Right cardiac atrium (tissue), 5 donors: ENCODE data around the gene ADORA2B. TPM values are rescaled to one million over a fixed set of nuclear protein-coding genes. Genes with fewer than 3 reads are reported as not detected.
"Not testable (repeated sequence)": the region's sequence is repeated elsewhere in the genome, so short reads cannot be mapped to it uniquely, and the experiment has no call there.

Source experiments
- ATAC-seq, 2 donors: fragments of 200-7000 bp; cut with Tn5 transposase; one replicate each; pipeline versions ENCODE4 v1.8.0 to v1.9.1; 2020; ENCODE audit warnings: moderate library complexity in 2 of 2, mild to moderate bottlenecking in 1 of 2
- DNase-seq, 3 donors: peaks; one replicate each; pipeline ENCODE4 v3.0.0-alpha.2; 2020
- H3K27ac ChIP-seq: one replicate; pipeline ENCODE4 v1.5.1; 2013; ENCODE audit warnings: mild to moderate bottlenecking, low read length, control low read depth, moderate library complexity
- H3K27me3 ChIP-seq: one replicate; pipeline ENCODE4 v1.6.1; 2013; ENCODE audit not compliant: control insufficient read depth, insufficient read depth
- H3K4me1 ChIP-seq: one replicate; pipeline ENCODE4 v1.6.1; 2013; ENCODE audit warnings: low read length; ENCODE audit not compliant: control insufficient read depth, insufficient read depth
- H3K4me3 ChIP-seq: one replicate; pipeline ENCODE4 v1.5.1; 2013; ENCODE audit warnings: low read length, control low read depth
- H3K9me3 ChIP-seq: one replicate; pipeline ENCODE4 v1.6.1; 2013; ENCODE audit warnings: low read length; ENCODE audit not compliant: control insufficient read depth
- WGBS: extraction: QIAGEN DNeasy Blood & Tissue Kit; methylation state at CpG from one replicate; pipeline ENCODE4 v1.1.7; 2013; 5-methylcytosine and 5-hydroxymethylcytosine counted together
- intact Hi-C, 4 donors: fragments of 100-400 bp; cut with DNase I; formaldehyde crosslinking; loops; one replicate each; pipeline versions ENCODE4 v1.11.0 to v1.14.0; 2022 to 2023
- long read RNA-seq, 4 donors: library from polyadenylated mRNA; unstranded; transcript quantifications; one replicate each; pipeline ENCODE4 v2.0.0, GENCODE V29; 2020 to 2021
- polyA plus RNA-seq: library from polyadenylated mRNA; stranded (reverse); fragments of 200-250 nt; gene quantifications from one replicate; pipeline ENCODE4 v1.2.3, GENCODE V29; 2013
- total RNA-seq, 4 donors: library from RNA; stranded (reverse); fragmentation: NEBNext Ultra II Directional; extraction: Animal tissue kit (Norgen Biotek cat#: 25700); gene quantifications; one replicate each; pipeline ENCODE4 v1.2.1, GENCODE V29; 2021
- donor health status: healthy with polysubstance abuse.
- donor health status: DM: no; HTN: yes; CAD: no.
- donor health status: DM: no; HTN: no; CAD: no.
- donor health status: DM: no; HTN: yes; CAD: no; lungs with severe emphysema.
- donor health status: DM: yes; HTN: yes; CAD: no.

The ADORA2B gene
- total RNA-seq (under 1 TPM; 0.28 to 0.64 (median 0.42) TPM), polyA plus RNA-seq (0.38 TPM)
- long read RNA-seq, donor 1, partial matches to known transcripts: 0 of 3 reads
- long read RNA-seq, donor 1, other reads (novel, unspliced or antisense): 0 of 3 reads
- long read RNA-seq, donor 2, partial matches to known transcripts: 0 of 1 reads
- long read RNA-seq, donor 2, other reads (novel, unspliced or antisense): 0 of 1 reads
- long read RNA-seq, donor 3, transcript ADORA2B-202 (1 exons, 1,875 nt): major isoform, 8 of 8 reads
- long read RNA-seq, donor 3, partial matches to known transcripts: 0 of 8 reads
- long read RNA-seq, donor 3, other reads (novel, unspliced or antisense): 0 of 8 reads
- long read RNA-seq, donor 4, partial matches to known transcripts: 0 of 1 reads
- long read RNA-seq, donor 4, other reads (novel, unspliced or antisense): 0 of 1 reads

GRCh38 chr17:15944759-15945526 is at the start of gene ADORA2B:
ADORA2B (plus strand) TSS chr17:15945130; CDS start chr17:15945249, 119 bp downstream.
- intact Hi-C loops: loop anchor here in 2 of 4 donors (10.0 kb wide), 1 partner anchor 50 kb away; the partner anchor contains the start of genes TTC19 (in 2 of the 2) and ZSWIM7 (in 2 of the 2)
- no peak within 1 kb of the TSS for H3K27ac ChIP-seq
- WGBS: under 1% methylated on average over 88 of the region's 88 CpGs
- ATAC-seq (peak; percentile 82 to 87), DNase-seq (peak; percentile 64 to 86 (median 86))
- peaks cover 3% of the 10 kb centered on the region for H3K4me1 ChIP-seq
- peak within 1 kb of the TSS; percentile 47 for H3K4me3 ChIP-seq
- H3K9me3 ChIP-seq: no peaks in the 10 kb centered on the region
- no peaks in the 10 kb centered on the region for H3K27me3 ChIP-seq

DNA sequence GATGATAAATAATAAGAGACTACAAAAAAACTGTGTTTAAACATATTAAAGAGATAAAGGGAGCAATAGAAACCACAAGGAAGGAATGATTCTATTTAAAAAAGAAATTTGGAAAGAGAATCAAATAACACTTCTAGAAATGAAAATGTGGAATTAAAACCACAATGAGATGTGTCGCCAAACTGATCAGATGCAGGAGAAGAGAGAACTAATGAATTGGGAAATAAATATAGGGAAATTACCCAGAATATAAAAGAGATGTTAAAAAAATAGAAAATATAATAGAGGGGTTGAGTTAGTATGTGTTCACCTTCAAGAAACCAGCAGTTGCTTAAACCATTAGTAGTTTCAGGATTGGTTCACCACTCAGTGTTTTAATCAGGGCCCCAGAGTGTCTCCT is 48.7 kb upstream of the ADORA2B start:
- 93% methylated on average over 1 of the region's 1 CpG for WGBS

DNA sequence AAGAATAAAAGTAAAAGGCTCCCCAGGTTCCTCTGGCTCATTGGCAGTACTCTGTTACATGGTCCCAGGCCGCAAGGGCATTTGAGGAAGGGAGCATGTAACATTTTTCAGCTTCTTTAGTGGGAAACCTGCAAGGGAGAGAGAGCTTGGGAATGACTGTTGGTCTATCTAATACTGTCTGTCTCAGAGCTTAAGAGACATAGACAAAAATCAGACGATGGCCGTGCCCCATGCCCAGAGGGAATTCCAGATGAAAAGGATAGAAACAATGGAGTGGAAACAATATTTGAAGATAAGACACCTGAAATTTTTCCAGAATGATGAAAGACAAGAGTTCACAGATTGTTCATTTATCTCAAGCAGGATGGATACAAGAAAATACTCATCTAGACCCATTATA is 48.1 kb upstream of the ADORA2B start:
- Histone ChIP-seq H3K27ac (no peak overlapping the region), H3K4me3 (no peak overlapping the region), H3K4me1 (peaks cover 2% of the 10 kb centered on the region), H3K9me3 (no peaks in the 10 kb centered on the region), H3K27me3 (no peaks in the 10 kb centered on the region)
- intact Hi-C loops: no loop called here
- no peak for DNase-seq
- 91% methylated on average over 3 of the region's 3 CpGs for WGBS
- ATAC-seq: no peak

More for the DNA sequence above, 48.7 kb upstream of the ADORA2B start:
- Histone ChIP-seq H3K4me3 (no peak overlapping the region), H3K27me3 (no peaks in the 10 kb centered on the region), H3K27ac (no peak overlapping the region), H3K4me1 (peaks cover 2% of the 10 kb centered on the region), H3K9me3 (no peaks in the 10 kb centered on the region)
- DNase-seq (no peak), ATAC-seq (no peak)
- intact Hi-C loops: no loop called here

DNA sequence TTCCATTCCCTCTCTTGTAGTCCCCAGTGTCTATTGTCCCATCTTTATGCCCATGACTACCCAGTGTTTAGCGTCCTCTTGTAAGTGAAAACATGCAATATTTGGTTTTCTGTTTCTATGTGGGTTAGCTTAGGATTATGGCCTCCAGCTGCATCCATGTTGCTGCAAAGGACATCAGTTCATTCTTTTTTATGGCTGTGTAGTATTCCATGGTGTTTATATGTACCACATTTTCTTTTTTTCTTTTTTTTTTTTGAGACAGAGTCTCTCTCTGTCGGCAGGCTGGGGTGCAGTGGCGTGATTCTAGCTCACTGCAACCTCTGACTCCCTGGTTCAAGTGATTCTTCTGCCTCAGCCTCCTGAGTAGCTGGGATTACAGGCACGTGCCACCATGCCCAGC is 45.3 kb upstream of the ADORA2B start:
- intact Hi-C loops, H3K4me1 ChIP-seq, DNase-seq, H3K9me3 ChIP-seq, H3K27me3 ChIP-seq, H3K27ac ChIP-seq, ATAC-seq, H3K4me3 ChIP-seq: not testable (repeated sequence)
- 96% methylated on average over 4 of the region's 4 CpGs for WGBS

DNA sequence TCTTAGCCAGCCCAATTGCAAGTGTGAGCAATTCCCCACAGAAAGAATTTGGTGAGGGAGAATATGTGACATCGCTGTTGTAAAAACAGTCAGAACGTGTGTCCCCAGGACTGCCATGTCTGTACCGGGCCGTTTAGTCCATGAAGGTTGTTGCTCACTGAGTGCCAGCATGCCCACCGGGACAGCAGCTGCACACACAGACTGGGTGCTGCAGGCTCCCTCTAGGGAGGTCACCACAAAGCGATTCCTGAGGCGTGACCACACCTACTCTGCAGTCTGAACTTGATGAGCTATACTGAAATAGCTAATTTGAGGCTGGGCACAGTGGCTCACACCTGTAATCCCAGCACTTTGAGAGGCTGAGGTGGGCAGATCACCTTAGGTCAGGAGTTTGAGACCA is 44.1 kb upstream of the ADORA2B start:
- intact Hi-C loops: no loop called here
- Histone ChIP-seq H3K27ac (no peak overlapping the region), H3K4me1 (no peaks in the 10 kb centered on the region), H3K4me3 (no peak overlapping the region), H3K9me3 (no peaks in the 10 kb centered on the region), H3K27me3 (no peaks in the 10 kb centered on the region)
- WGBS: 85% methylated on average over 7 of the region's 7 CpGs
- ATAC-seq (no peak), DNase-seq (no peak)

- intact Hi-C loops, H3K27ac ChIP-seq, H3K4me1 ChIP-seq, H3K4me3 ChIP-seq, H3K9me3 ChIP-seq, H3K27me3 ChIP-seq, DNase-seq, ATAC-seq: not testable (repeated sequence)
- WGBS: 93% methylated on average over 8 of the region's 8 CpGs
Measured at GRCh38 chr17:15905236-15905635, 39.7 kb upstream of the ADORA2B start.

GRCh38 chr17:15907290-15907689 is 37.6 kb upstream of the ADORA2B start:
- DNase-seq: no peak
- Histone ChIP-seq H3K4me1 (no peaks in the 10 kb centered on the region), H3K9me3 (no peaks in the 10 kb centered on the region), H3K27me3 (no peaks in the 10 kb centered on the region), H3K4me3 (no peak overlapping the region), H3K27ac (no peak overlapping the region)
- intact Hi-C loops: no loop called here
- no peak for ATAC-seq
- WGBS: 58% methylated on average over 2 of the region's 2 CpGs

DNA sequence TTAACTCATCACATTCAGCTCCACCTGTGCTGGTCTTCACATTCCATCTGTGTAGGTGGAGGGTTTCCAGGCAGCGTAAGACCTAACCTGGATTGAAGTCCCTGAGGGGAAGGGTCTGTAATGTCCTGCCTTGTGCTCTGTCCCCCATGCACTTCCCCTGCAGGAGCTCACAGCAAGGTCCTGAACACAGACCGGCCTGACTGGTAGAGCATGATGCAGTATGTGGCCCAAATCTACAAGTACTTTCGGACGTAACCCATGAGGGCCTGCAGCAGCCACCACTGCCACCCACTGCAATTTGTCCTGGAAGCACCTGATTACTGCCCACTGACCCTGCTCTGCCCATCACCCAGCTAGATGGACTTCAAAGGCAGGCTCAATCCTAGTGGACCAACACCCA is 36.6 kb upstream of the ADORA2B start:
- no peaks in the 10 kb centered on the region for H3K27me3 ChIP-seq
- intact Hi-C loops: no loop called here
- no peaks in the 10 kb centered on the region for H3K9me3 ChIP-seq
- ATAC-seq: no peak
- WGBS: 96% methylated on average over 4 of the region's 4 CpGs
- no peaks in the 10 kb centered on the region for H3K4me1 ChIP-seq
- no peak for DNase-seq
- no peak overlapping the region for H3K27ac ChIP-seq
- no peak overlapping the region for H3K4me3 ChIP-seq

- Histone ChIP-seq H3K9me3 (no peaks in the 10 kb centered on the region), H3K4me3 (no peak overlapping the region), H3K27me3 (no peaks in the 10 kb centered on the region), H3K4me1 (no peaks in the 10 kb centered on the region), H3K27ac (no peak overlapping the region)
- WGBS: 74% methylated on average over 9 of the region's 9 CpGs
- intact Hi-C loops: no loop called here
- ATAC-seq (no peak), DNase-seq (no peak)
Measured at GRCh38 chr17:15909481-15909991, 35.4 kb upstream of the ADORA2B start.

DNA sequence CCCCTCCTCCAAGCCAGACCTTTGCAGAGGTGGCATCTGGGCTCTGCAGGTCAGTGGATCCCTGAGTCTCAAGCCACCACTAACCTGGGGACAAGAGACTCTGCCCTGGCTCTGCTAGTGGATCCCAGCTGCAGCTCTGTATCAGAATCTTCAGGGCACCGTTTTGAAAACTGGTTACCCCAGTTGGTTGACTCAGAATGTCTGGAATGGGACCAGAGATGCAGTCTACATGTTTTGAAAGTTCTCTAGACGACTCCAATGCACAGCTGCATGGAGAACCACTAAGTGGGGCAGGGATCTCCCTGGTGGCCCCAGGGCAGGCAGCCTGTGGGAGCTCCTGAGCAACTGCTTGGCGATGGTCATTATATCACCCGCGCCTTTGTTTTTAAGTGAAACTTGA is 34.1 kb upstream of the ADORA2B start:
- intact Hi-C loops: no loop called here
- Histone ChIP-seq H3K9me3 (no peaks in the 10 kb centered on the region), H3K27ac (no peak overlapping the region), H3K4me3 (no peak overlapping the region), H3K4me1 (no peaks in the 10 kb centered on the region), H3K27me3 (no peaks in the 10 kb centered on the region)
- ATAC-seq (no peak), DNase-seq (no peak)
- WGBS: 88% methylated on average over 5 of the region's 5 CpGs

DNA sequence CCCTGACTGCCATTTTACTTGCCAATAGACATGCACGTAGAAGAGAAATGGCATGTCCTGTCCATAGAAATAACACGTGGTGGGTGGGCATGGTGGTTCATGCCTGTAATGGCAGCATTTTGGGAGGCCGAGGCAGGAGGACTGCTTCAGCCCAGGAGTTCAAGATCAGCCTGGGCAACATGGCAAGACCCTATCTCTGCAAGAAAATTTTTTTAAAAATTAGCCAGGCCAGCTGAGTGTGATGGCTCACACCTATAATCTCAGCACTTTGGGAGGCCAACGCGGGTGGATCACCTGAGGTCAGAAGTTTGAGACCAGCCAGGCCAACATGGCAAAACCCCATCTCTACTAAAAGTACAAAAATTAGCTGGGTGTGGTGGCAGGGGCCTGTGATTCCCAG is 33.2 kb upstream of the ADORA2B start:
- H3K4me3 ChIP-seq, H3K27me3 ChIP-seq, H3K9me3 ChIP-seq, ATAC-seq, H3K4me1 ChIP-seq, intact Hi-C loops, DNase-seq, H3K27ac ChIP-seq: not testable (repeated sequence)
- WGBS: 77% methylated on average over 5 of the region's 5 CpGs
